CD4-positive, alpha-beta T cell treated with Interferon gamma for 1 hour (primary cell): ENCODE results near the gene CHMP1A.
"Not testable (repeated sequence)": the region's sequence is repeated elsewhere in the genome, so short reads cannot be mapped to it uniquely, and the experiment has no call there.

Experiments used
- DNase-seq: peaks from one replicate; pipeline ENCODE4 v3.0.0-alpha.2; 2020

CHMP1A gene

GRCh38 chr16:89657442-89658220 is at the start of gene CHMP1A, which contains the start of gene SPATA33:
TSS of gene CHMP1A (minus strand) at chr16:89657708. CDS start at chr16:89657588, 120 bp downstream.
TSS of gene SPATA33 (plus strand) at chr16:89657836. CDS start at chr16:89657912, 76 bp downstream.
- DNase-seq: peak; percentile 89

- DNase-seq: no peak
Measured at GRCh38 chr16:89706518-89707260, 49.2 kb upstream of the CHMP1A start.

DNA sequence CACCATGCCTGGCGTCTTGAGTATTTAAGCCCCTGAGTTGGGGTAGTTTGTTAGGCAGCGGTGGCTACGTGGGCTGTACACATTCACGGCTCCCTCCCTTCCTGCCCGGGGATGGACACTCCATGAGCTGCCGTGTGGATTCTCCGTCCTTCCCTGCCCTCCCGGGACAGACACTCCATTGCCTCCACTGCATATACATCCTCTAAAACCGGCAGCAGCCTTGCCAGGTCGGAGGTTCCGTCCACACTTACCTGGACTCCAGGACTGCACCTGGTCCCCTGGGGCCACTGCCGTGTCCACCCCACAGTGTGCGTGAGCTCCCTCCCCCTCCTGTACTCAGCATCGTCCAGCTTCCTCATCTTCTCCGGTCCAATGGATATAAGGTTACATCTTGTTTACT is 47.5 kb upstream of the CHMP1A start:
- no peak for DNase-seq

DNA sequence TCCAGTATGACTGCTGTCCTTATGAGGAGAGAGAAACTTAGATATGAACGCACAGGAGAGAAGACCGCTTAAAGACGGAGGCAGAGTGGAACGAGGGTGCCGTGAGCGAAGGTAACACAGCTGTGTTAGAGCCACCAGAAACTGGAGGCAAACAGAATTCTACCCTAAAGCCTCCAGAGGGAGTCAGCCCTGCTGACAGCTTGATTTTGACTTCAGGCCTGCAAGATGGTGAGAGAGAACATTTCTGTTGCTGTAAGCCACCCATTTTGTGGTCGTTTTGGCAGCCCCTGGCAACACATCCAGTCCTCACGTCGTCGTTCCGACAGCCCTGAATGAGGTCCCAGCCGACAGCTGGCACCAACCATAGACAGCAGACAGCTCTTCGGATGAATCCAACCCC is 46.8 kb upstream of the CHMP1A start:
- no peak for DNase-seq

DNA sequence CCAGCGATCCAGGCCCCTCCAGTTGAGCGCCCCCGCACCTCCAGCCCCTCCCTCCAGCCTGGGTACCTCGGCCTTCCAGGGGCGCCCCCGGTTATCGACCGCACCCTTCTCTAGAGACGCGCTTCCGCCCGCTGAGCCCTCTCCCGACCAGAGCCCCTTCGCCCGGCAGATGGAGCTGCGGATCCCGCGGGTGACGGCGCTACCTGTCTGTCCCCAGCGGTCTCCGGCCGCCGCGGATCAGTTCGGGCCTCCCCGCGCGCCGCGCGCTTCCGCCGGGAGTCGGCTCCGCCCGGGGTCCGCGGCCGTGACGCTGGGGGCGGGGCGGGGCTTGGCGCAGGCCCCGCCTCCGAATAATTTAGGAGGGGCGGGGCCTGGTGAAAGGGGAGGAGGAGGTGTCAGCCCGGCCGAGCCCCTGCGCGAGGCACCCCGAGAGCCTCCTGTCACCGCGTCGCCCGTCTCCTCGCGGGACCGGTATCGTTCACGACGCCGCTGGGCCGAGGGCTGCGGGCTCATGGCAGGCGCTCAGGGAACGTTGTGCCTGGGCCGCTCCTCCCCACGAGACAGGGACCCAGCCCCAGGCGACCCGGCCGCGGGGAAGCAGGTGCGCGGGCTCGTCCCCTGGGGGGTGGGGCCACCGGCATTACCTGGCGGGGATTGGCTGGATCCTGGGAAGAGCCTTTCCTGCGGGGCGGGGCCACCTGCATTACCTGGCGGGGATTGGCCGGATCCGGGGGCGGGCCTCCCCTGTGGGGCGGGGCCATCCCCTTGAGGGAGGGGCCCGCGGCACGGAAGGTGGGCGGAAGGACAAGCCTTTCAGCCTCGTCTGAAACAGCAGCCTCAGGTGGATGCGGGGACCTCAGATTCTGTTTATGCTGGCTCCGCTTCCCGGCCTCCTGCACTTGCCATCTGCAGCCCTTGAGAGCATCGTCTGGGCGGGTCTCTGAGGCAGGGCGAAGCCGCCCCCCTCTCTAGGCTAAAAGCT is 44.2 kb upstream of the CHMP1A start, which contains the start of gene SPATA2L:
Gene SPATA2L, minus strand, starts transcription at position 281 of the 982 bp plus-strand sequence. CDS start 473 bp downstream, outside the sequence.
- DNase-seq: peak; percentile 97

GRCh38 chr16:89700649-89701424 is 43.3 kb upstream of the CHMP1A start:
- DNase-seq: peak; percentile 61

DNA sequence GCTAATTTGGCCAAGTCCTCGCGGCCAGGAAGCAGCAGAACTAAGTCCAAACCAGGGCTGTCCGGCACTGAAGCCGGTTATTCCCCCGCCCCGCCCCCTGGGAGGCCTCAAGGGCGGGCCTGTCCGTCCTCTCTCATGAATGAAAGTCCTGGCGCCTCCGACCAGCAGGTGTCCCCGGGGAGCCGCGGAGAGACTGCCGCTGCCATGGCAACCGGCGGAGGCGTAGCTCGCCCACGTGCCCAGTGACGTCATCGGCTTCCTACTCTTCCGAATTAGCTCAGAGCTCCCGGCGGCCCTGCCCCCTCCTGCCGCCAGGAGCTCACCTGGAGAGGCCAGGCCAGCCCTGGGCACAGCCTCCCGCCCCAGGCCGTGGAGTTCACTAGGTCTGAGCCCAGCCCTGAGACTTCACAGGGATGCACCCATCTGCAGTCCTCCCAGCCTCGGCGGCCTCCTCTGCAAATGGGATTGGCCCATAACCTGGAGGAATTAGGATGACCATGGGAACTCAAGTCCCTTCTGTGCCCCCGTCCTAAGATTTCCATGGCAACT is 42.7 kb upstream of the CHMP1A start:
- DNase-seq: peak; percentile 97

DNA sequence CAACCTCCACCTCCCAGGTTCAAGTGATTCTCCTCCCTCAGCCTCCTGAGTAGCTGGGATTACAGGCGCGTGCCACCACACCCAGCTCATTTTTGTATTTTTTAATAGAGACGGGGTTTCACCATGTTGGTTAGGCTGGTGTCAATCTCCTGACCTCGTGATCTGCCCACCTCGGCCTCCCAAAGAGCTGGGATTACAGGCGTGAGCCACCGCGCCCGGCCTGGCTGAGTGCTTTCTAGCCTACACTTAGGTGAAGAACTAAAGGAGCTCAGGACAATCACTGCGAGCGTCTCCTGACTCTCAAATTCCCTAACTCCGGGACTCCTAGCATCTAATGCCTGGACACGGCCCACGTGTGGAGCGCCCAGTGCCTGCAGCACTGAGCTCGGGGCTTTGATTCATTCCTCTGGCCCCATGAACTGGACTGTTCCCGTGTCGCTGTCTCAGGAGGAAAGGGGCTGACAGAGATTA is 42.2 kb upstream of the CHMP1A start:
- not testable (repeated sequence) for DNase-seq

DNA sequence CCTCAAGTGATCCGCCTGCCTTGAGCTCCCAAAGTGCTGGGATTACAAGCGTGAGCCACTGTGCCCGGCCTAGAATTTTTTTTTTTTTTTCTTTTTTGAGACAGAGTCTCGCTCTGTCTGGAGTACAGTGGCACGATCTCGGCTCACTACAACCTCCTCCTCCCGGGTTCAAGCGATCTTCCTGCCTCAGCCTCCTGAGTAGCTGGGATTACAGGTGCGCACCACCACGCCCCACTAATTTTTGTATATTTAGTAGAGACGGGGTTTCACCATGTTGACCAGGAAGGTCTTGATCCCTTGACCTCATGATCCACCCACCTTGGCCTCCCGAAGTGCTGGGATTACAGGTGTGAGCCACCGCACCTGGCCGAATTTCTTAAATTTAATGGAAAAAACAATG is 41.2 kb upstream of the CHMP1A start:
- not testable (repeated sequence) for DNase-seq

DNA sequence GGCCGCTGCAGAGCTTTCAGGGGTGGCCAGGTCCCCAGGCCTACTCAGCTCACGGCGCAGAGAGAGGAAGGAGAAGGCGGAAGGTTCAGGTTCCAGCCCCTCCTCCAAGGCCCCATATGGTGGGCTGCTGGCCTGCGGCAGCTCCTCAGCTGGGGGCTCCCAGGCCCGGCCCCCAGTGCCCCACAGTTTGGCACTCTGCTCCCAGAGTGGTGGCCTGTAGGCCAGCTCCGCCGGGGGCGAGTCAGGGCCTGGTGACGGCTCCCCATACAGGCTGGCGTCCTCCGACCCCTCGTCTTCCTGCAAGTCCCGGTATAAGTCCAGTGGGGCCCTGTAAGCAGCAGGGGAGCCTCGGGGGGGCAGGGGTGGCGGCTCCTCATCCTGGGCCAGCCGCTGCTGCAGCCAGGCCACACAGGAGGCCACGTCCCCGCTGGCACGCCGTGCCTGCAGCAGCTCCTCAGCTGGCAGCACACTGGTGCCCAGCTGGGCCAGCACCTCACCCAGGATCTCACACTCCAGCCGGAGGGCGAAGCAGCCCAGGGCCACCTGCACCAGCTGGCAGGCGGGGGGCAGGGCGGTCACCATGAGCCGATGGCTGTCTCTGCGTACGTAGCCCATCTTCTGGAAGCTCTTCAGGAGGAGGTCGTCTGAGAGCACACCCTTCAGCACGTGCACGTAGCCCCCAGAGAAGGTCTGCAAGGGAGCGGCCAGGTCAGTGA is 40.3 kb upstream of the CHMP1A start:
- no peak for DNase-seq

- DNase-seq: no peak
Measured at GRCh38 chr16:89697161-89697615, 39.7 kb upstream of the CHMP1A start.

GRCh38 chr16:89696670-89697128 is 39.2 kb upstream of the CHMP1A start:
- DNase-seq: peak; percentile 54

DNA sequence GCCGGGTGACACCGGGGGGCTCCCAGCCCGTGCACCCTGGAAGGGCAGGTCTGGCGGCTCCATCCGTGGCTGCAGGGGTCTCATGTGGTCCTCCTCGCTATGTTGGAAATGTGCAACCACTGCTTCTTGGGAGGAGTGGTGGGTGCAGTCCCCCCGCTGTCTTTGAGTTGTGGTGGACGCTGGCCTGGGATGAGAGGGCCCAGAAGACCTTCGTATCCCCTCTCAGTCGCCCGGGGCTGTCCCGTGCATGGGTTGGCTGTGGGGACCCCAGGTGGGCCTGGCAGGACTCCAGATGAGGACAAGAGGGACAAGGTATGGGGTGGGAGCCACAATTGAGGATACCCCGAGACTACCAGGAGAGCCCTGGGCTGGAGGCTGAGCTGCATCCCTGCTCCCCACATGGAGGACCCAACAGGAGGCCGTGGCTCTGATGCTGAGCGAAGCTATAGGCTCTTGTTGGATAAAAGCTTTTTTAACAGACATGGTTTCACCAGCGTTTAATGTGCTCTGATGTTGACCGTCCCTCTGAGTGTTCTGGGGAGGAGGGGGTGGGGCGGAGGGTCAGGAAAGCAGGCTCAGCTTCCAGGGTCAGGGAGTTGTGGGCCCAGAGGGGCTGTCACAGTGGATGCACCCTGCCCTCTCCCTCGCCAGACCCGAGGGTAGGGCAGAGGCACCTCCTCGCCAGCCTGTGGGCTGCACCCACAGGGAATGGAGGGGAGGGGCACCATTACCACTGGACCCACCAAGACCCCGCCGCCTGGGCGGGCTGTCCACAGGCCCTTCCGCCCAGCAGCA is 38.6 kb upstream of the CHMP1A start:
- DNase-seq: no peak

- DNase-seq: no peak
Measured at GRCh38 chr16:89695086-89695874, 37.8 kb upstream of the CHMP1A start.

DNA sequence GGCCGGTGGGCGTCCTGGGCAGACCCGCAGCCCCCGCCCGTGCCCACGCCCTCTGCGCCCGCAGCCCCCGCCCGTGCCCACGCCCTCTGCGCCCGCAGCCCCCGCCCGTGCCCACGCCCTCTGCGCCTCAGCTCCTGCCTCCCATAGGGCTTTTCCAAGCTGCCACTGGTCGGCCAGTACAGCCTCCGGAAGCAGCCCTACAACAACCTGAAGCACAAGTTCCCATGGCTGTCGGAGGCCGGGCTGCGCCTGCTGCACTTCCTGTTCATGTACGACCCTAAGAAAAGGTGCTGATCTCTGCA is 37.2 kb upstream of the CHMP1A start:
- DNase-seq: not testable (repeated sequence)

- DNase-seq: no peak
Measured at GRCh38 chr16:89693931-89694783, 36.6 kb upstream of the CHMP1A start.

DNA sequence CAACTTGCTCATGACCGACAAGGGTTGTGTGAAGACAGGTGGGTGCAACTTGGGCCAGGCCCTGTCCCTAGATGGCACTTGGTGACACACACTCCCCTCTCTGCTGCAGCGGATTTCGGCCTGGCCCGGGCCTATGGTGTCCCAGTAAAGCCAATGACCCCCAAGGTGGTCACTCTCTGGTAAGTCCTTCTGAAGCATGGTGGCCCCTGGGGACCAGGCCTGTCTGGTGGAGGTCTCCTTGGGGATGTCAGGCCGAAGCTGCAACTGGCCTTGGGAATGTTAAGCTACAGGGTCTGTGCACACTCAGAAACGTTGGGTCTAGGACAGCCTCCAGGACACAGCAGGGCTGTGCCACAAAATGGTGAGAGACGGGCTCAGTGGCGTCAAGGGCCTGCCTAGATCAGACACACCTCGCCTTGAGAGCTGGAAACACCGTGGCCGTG is 35.8 kb upstream of the CHMP1A start:
- DNase-seq: no peak
